Suprapubic skin (tissue), 4 donors: ENCODE measurements around the gene FCER2. TPM values are rescaled to one million over a fixed set of nuclear protein-coding genes. Genes with fewer than 3 reads are reported as not detected.

Source experiments
- DNase-seq, 2 donors: peaks; one replicate each; pipeline ENCODE4 v3.0.0-alpha.2; 2019; ENCODE audit warnings: low spot score in 2 of 2
- H3K27ac ChIP-seq: fragments of 200-600 bp; sonication (generic); one replicate; pipeline ENCODE4 v1.5.1; 2019
- H3K27me3 ChIP-seq: fragments of 200-600 bp; sonication (generic); one replicate; pipeline ENCODE4 v1.5.1; 2019
- H3K36me3 ChIP-seq: fragments of 200-600 bp; sonication (generic); one replicate; pipeline ENCODE4 v1.5.1; 2019
- H3K4me1 ChIP-seq: fragments of 200-600 bp; sonication (generic); one replicate; pipeline ENCODE4 v1.5.1; 2019
- H3K4me3 ChIP-seq: fragments of 200-600 bp; sonication (generic); one replicate; pipeline ENCODE4 v1.5.1; 2019; ENCODE audit warnings: mild to moderate bottlenecking
- H3K9me3 ChIP-seq: fragments of 200-600 bp; sonication (generic); one replicate; pipeline ENCODE4 v1.5.1; 2019
- EP300 ChIP-seq: sonication (generic); formaldehyde crosslinking; IDR thresholded peaks from one replicate; pipeline ENCODE4 v1.6.1; 2017; ENCODE audit warnings: antibody characterized with exemption
- POLR2A ChIP-seq, 2 donors: fragments of 450-650 bp; IDR thresholded peaks; one replicate each; pipeline ENCODE4 v1.6.1; 2017; ENCODE audit warnings: antibody characterized with exemption in 2 of 2, mild to moderate bottlenecking in 2 of 2, moderate library complexity in 2 of 2
- POLR2AphosphoS5 ChIP-seq, 3 donors: sonication (generic); formaldehyde crosslinking; IDR thresholded peaks; one replicate each; pipeline ENCODE4 v1.6.1; 2017; ENCODE audit warnings: antibody characterized with exemption in 3 of 3
- WGBS: methylation state at CpG from one replicate; pipeline ENCODE4 v1.1.5; 2018; 5-methylcytosine and 5-hydroxymethylcytosine counted together
- total RNA-seq, 4 donors: library from RNA; depleted of rRNA; stranded (reverse); fragments of >200 nt; gene quantifications; one replicate each; pipeline ENCODE4 v1.1.0, GENCODE V29; 2016
- TF ChIP-seq, protein P1 (sequence below), 2 donors: fragments of 200-600 bp in 1 of 2; fragments of 450-650 bp in 1 of 2; sonication (generic) in 1 of 2; IDR thresholded peaks; one replicate each; pipeline ENCODE4 v1.5.1; 2016 to 2019; ENCODE audit warnings: antibody characterized with exemption in 2 of 2, mild to moderate bottlenecking in 1 of 2, moderate library complexity in 1 of 2

Gene FCER2
- total RNA-seq, 4 donors from 2014 or later, result not detected

DNA sequence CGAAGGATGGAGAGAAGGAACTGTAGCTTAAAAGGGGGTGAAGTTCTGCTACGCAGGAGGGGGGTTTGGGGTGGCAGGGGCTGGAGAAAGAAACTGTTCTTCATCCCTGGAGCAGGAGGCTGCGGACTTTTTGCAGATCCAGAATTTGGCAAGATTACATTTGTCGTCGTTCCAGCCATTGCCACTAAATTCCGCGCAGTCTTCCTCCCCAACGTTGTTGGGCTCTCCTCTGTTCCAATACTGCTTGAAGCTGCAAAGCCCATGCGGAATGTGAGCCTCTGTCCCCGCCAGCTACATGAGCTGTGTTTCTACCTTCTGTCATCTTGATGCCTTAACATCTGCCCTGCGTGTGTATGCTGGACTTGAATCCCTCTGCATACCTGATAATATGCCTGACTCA, 41.1 kb upstream of the FCER2 start:
- Histone ChIP-seq H3K4me1 (no peaks in the 10 kb centered on the region), H3K4me3 (no peak overlapping the region), H3K9me3 (no peaks in the 10 kb centered on the region), H3K27ac (no peak overlapping the region), H3K36me3 (no peaks in the 10 kb centered on the region), H3K27me3 (peaks cover 37% of the 10 kb centered on the region)
- WGBS, result 71% methylated on average over 11 of the region's 11 CpGs
- TF ChIP-seq POLR2AphosphoS5 (IDR thresholded peaks at IDR 0.05), result no peak
- TF ChIP-seq, protein P1, sequence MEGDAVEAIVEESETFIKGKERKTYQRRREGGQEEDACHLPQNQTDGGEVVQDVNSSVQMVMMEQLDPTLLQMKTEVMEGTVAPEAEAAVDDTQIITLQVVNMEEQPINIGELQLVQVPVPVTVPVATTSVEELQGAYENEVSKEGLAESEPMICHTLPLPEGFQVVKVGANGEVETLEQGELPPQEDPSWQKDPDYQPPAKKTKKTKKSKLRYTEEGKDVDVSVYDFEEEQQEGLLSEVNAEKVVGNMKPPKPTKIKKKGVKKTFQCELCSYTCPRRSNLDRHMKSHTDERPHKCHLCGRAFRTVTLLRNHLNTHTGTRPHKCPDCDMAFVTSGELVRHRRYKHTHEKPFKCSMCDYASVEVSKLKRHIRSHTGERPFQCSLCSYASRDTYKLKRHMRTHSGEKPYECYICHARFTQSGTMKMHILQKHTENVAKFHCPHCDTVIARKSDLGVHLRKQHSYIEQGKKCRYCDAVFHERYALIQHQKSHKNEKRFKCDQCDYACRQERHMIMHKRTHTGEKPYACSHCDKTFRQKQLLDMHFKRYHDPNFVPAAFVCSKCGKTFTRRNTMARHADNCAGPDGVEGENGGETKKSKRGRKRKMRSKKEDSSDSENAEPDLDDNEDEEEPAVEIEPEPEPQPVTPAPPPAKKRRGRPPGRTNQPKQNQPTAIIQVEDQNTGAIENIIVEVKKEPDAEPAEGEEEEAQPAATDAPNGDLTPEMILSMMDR (IDR thresholded peaks at IDR 0.05), result no peak
- DNase-seq, result no peak

GRCh38 chr19:7742575-7742974, 40.6 kb upstream of the FCER2 start:
- Histone ChIP-seq H3K36me3 (no peaks in the 10 kb centered on the region), H3K27me3 (peaks cover 33% of the 10 kb centered on the region), H3K27ac (no peak overlapping the region), H3K9me3 (no peaks in the 10 kb centered on the region), H3K4me1 (no peaks in the 10 kb centered on the region), H3K4me3 (no peak overlapping the region)
- no peak for TF ChIP-seq POLR2A (IDR thresholded peaks at IDR 0.05)
- TF ChIP-seq POLR2AphosphoS5 (IDR thresholded peaks at IDR 0.05), result no peak
- no peak for TF ChIP-seq EP300
- TF ChIP-seq, protein P1 (IDR thresholded peaks at IDR 0.05), result no peak
- 61% methylated on average over 2 of the region's 2 CpGs for WGBS
- no peak for DNase-seq

GRCh38 chr19:7740682-7741054, 38.7 kb upstream of the FCER2 start:
- no peaks in the 10 kb centered on the region for H3K9me3 ChIP-seq
- no peaks in the 10 kb centered on the region for H3K4me1 ChIP-seq
- H3K4me3 ChIP-seq, result no peak overlapping the region
- 73% methylated on average over 6 of the region's 6 CpGs for WGBS
- H3K27ac ChIP-seq, result no peak overlapping the region
- no peak for DNase-seq
- no peak for TF ChIP-seq POLR2A (IDR thresholded peaks at IDR 0.05)
- TF ChIP-seq, protein P1 (IDR thresholded peaks at IDR 0.05), result no peak
- TF ChIP-seq EP300, result no peak
- no peak for TF ChIP-seq POLR2AphosphoS5 (IDR thresholded peaks at IDR 0.05)
- H3K36me3 ChIP-seq, result no peaks in the 10 kb centered on the region
- peaks cover 26% of the 10 kb centered on the region for H3K27me3 ChIP-seq

DNA sequence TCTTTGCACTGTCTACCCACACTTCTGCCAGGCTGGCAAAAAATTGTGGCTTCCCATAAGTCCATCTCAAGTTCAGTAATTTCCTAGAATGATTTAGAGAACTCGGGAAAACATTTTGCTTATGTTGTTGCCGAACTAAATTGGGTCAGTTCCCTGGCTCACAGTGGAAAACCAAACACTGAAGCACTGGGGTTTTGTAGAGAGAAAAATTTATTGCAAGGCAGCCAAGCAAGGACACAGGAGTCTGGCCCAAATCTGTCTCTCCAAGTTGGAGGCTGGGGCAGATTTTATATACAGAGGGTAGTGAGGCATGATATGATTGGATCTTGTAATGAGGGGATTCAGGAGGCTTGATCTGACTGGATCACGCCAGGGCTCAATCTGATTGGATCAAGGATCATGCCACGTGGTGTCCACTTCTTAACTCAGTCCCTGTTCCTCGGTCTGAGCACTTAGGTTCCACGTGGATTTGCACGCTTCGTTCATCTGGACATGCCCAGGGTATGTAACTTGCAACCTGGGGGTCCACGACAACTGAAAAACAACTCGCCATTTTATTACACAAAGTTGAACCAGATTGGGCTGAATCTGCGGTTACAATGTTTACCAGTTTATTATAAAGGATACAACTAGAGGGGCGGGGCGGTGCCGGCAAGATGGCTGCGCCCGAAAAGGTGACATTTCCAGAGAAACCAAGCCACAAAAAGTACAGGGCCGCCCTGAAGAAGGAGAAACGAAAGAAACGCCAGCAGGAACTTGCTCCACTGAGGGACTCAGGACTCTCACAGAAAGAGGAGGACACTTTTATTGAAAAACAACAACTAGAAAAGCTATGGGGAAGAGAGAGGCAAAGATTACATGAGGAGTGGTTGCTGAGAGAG, 38.1 kb upstream of the FCER2 start:
- Histone ChIP-seq H3K4me3 (no peak overlapping the region), H3K9me3 (no peaks in the 10 kb centered on the region), H3K27me3 (peaks cover 26% of the 10 kb centered on the region), H3K4me1 (no peaks in the 10 kb centered on the region), H3K27ac (no peak overlapping the region), H3K36me3 (no peaks in the 10 kb centered on the region)
- WGBS, result 80% methylated on average over 19 of the region's 19 CpGs
- TF ChIP-seq, protein P1 (IDR thresholded peaks at IDR 0.05), result no peak
- TF ChIP-seq POLR2AphosphoS5 (IDR thresholded peaks at IDR 0.05), result no peak
- TF ChIP-seq EP300, result no peak
- no peak for TF ChIP-seq POLR2A (IDR thresholded peaks at IDR 0.05)
- no peak for DNase-seq

GRCh38 chr19:7739211-7739755, 37.4 kb upstream of the FCER2 start:
- Histone ChIP-seq H3K27ac (no peak overlapping the region), H3K36me3 (no peaks in the 10 kb centered on the region), H3K27me3 (peaks cover 26% of the 10 kb centered on the region), H3K4me3 (no peak overlapping the region), H3K9me3 (no peaks in the 10 kb centered on the region), H3K4me1 (no peaks in the 10 kb centered on the region)
- 60% methylated on average over 2 of the region's 2 CpGs for WGBS
- TF ChIP-seq EP300 (no peak), POLR2AphosphoS5 (IDR thresholded peaks at IDR 0.05) (no peak), POLR2A (IDR thresholded peaks at IDR 0.05) (no peak)
- TF ChIP-seq, protein P1 (IDR thresholded peaks at IDR 0.05), result no peak
- DNase-seq, result no peak
